HCT116 (cell line): Measurements from ENCODE around the gene PKP3. TPM values are rescaled to one million over a fixed set of nuclear protein-coding genes. Genes with fewer than 3 reads are reported as not detected.

Experiments used
- ATAC-seq: fragments of 200-7000 bp; cut with Tn5 transposase; 2 replicates; pipeline ENCODE4 v1.9.1; 2020; ENCODE audit warnings: mild to moderate bottlenecking, moderate library complexity
- BruUV-seq: library from RNA; stranded (reverse); fragments of 400-500 nt; replicated peaks from 2 replicates; lab custom pipeline; 2021; lab: Mats Ljungman, UMichigan
- CTCF ChIA-PET: fragments of 300-600 bp; sonication (Branson Sonifier 250); formaldehyde crosslinking; loops from one replicate; lab custom pipeline; 2021; ENCODE audit warnings: antibody characterized with exemption; lab: Charles Lee
- POLR2A ChIA-PET: fragments of 300-600, 350-600 bp; sonication (Branson Sonifier 250); formaldehyde crosslinking; loops from one replicate; lab custom pipeline; 2021; ENCODE audit warnings: antibody characterized with exemption; lab: Charles Lee
- RAD21 ChIA-PET, 2 experiments: fragments of 300-600 bp; sonication (Branson Sonifier 250); formaldehyde crosslinking; loops; one replicate each; lab custom pipeline; 2023; ENCODE audit warnings: low total read pairs in 2 of 2; ENCODE audit not compliant: uncharacterized antibody in 2 of 2, unreplicated experiment in 2 of 2, low non-redundant PET in 1 of 2; lab: Charles Lee
- DNase-seq: peaks from one replicate; pipeline ENCODE4 v3.0.0-alpha.2; 2010; ENCODE audit warnings: low read depth, low spot score
- H2AFZ ChIP-seq: fragments of 200-600 bp; shearing (Covaris generic), sonication (generic); 2 replicates; pipeline ENCODE4 v1.6.1; 2017; ENCODE audit warnings: low read depth, mixed run types, mixed read lengths, antibody characterized with exemption, low read length; ENCODE audit not compliant: poor library complexity, severe bottlenecking
- H3K27ac ChIP-seq: 2 replicates; pipeline ENCODE4 v1.5.1; 2012; ENCODE audit warnings: low read depth, low read length
- H3K27me3 ChIP-seq: fragments of 200-600 bp; sonication (generic); 2 replicates; pipeline ENCODE4 v1.6.1; 2016; ENCODE audit warnings: mixed run types, low read length, mixed read lengths; ENCODE audit not compliant: insufficient read depth
- H3K36me3 ChIP-seq, 2 experiments: fragments of 200-500 bp in 1 of 2; fragments of 200-600 bp in 1 of 2; sonication (Bioruptor generic) in 1 of 2; sonication (generic) in 1 of 2; 2 replicates each; pipeline versions ENCODE4 v1.5.1 to v1.6.1; 2014 to 2016; ENCODE audit warnings: low read length in 2 of 2, inconsistent platforms in 1 of 2, mixed read lengths in 1 of 2, mixed run types in 1 of 2; ENCODE audit not compliant: insufficient read depth in 2 of 2, control insufficient read depth in 1 of 2
- H3K4me1 ChIP-seq, 2 experiments: fragments of 200-600 bp in 1 of 2; sonication (generic) in 1 of 2; 2 replicates each; pipeline versions ENCODE4 v1.5.1 to v1.6.1; 2012 to 2017; ENCODE audit warnings: low read length in 2 of 2, inconsistent platforms in 1 of 2, mild to moderate bottlenecking in 1 of 2, mixed read lengths in 1 of 2, mixed run types in 1 of 2, moderate library complexity in 1 of 2; ENCODE audit not compliant: insufficient read depth in 2 of 2, control insufficient read depth in 1 of 2
- H3K4me2 ChIP-seq: fragments of 200-600 bp; sonication (generic); 2 replicates; pipeline ENCODE4 v1.6.1; 2017; ENCODE audit warnings: mixed run types, low read length, mixed read lengths
- H3K4me3 ChIP-seq, 2 experiments: fragments of 200-600 bp in 1 of 2; sonication (generic) in 1 of 2; replicated peaks in 1 of 2; 2 replicates each; pipeline ENCODE4 v1.5.1; 2011 to 2016; ENCODE audit warnings: low read length in 2 of 2, control low read depth in 1 of 2, low read depth in 1 of 2, mild to moderate bottlenecking in 1 of 2, mixed read lengths in 1 of 2, mixed run types in 1 of 2
- H3K79me2 ChIP-seq: fragments of 200-600 bp; sonication (generic); 2 replicates; pipeline ENCODE4 v1.6.1; 2017; ENCODE audit warnings: mild to moderate bottlenecking, mixed run types, low read length, moderate library complexity, mixed read lengths; ENCODE audit not compliant: insufficient read depth
- H3K9ac ChIP-seq: fragments of 200-600 bp; sonication (generic); 2 replicates; pipeline ENCODE4 v1.6.1; 2016; ENCODE audit warnings: low read length, mixed read lengths
- H3K9me2 ChIP-seq: fragments of 200-600 bp; sonication (generic), shearing (Covaris generic); 2 replicates; pipeline ENCODE4 v1.6.1; 2017; ENCODE audit warnings: mixed run types, mild to moderate bottlenecking, moderate library complexity; ENCODE audit not compliant: insufficient read depth
- H3K9me3 ChIP-seq, 2 experiments: fragments of 200-500 bp in 1 of 2; fragments of 200-600 bp in 1 of 2; sonication (Bioruptor generic) in 1 of 2; sonication (generic) in 1 of 2; 2 replicates each; pipeline ENCODE4 v1.6.1; 2014 to 2017; ENCODE audit warnings: low read length in 2 of 2, mixed read lengths in 2 of 2, inconsistent platforms in 1 of 2, low read depth in 1 of 2, mild to moderate bottlenecking in 1 of 2, mixed run types in 1 of 2, moderate library complexity in 1 of 2; ENCODE audit not compliant: control insufficient read depth in 1 of 2, insufficient read depth in 1 of 2
- H4K20me1 ChIP-seq: fragments of 200-600 bp; sonication (generic), shearing (Covaris generic); 2 replicates; pipeline ENCODE4 v1.6.1; 2017; ENCODE audit warnings: mixed run types, mild to moderate bottlenecking, moderate library complexity; ENCODE audit not compliant: insufficient read depth
- CBX3 ChIP-seq: IDR thresholded peaks from 2 replicates; pipeline ENCODE4 v1.6.1; 2012; ENCODE audit warnings: low read depth
- CTCF ChIP-seq, 3 experiments: fragments of 200-600 bp in 1 of 3; sonication (generic) in 1 of 3; IDR thresholded peaks in 2 of 3; conservative IDR thresholded peaks in 1 of 3; 2 replicates each; pipeline ENCODE4 v1.5.1; 2012 to 2017; ENCODE audit warnings: low read depth in 2 of 3, low read length in 2 of 3, antibody characterized with exemption in 1 of 3, borderline replicate concordance in 1 of 3, control low read depth in 1 of 3, mild to moderate bottlenecking in 1 of 3, mixed read lengths in 1 of 3, mixed run types in 1 of 3, moderate library complexity in 1 of 3; ENCODE audit not compliant: insufficient read depth in 1 of 3
- JUND ChIP-seq: IDR thresholded peaks from 2 replicates; pipeline ENCODE4 v1.6.1; 2012
- REST ChIP-seq: IDR thresholded peaks from 2 replicates; pipeline ENCODE4 v1.6.1; 2012; ENCODE audit warnings: low read depth
- intact Hi-C: fragments of 100-400 bp; cut with micrococcal nuclease; formaldehyde crosslinking; loops from 2 replicates; pipeline ENCODE4 v1.10.0; 2022
- total RNA-seq: library from RNA; stranded (reverse); gene quantifications from one replicate; pipeline ENCODE4 v1.2.1, GENCODE V29; 2021; ENCODE audit not compliant: unreplicated experiment
- TF ChIP-seq, protein P1 (sequence below): IDR thresholded peaks from 2 replicates; pipeline ENCODE4 v1.6.1; 2012
- TF ChIP-seq, protein P2 (sequence below): IDR thresholded peaks from 2 replicates; pipeline ENCODE4 v1.6.1; 2012

The PKP3 gene
- total RNA-seq, 1 experiment from 2014 or later: 157 TPM

DNA sequence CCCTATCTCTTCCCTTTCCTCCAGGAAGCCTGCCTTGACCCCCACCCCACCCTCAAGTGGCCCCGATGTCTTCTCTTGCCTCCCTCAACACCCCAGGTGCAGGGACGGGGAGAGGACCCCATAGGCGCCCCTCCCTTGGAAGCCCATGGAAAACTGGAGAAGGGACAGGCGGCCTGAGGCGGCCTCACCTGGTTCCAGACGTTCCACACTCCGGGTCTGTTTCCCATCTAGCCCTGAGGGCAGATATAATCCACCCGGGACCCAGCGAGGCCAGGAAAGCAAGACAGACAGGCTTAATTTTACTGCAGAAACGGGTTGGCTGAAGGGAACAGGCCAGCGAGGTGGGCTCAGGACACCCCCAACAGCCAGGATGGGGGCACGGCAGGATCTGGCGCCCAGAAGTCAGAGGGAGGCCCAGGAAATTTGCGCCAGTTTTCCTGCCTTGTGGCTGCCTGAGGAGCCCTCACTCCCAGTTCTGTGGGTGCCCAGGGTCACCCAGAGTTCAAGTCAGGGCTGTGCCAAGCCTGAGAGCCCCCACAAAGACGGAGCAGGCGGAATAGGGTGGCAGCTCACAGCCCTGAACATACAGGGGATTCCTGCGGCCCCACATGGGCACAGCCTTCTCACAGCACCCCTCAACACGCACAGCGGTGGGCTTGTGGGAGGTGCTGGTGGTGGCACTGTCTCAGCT is 23.8 kb downstream of the PKP3 start:
- Histone ChIP-seq H3K4me2 (peak overlapping the region; percentile 93), H3K27me3 (no peaks in the 10 kb centered on the region), H3K36me3 (no peaks in the 10 kb centered on the region), H3K79me2 (no peaks in the 10 kb centered on the region; the same call in 1 of the 2 replicates), H3K9me3 (no peaks in the 10 kb centered on the region), H3K4me3 (peak overlapping the region; percentile 66 to 71), H2AFZ (no peak overlapping the region), H4K20me1 (no peaks in the 10 kb centered on the region), H3K9me2 (no peaks in the 10 kb centered on the region), H3K4me1 (peaks cover 19 to 33% of the 10 kb centered on the region in 2 experiments), H3K9ac (peak overlapping the region; percentile 70), H3K27ac (peak overlapping the region; percentile 81)
- ChIA-PET CTCF (interaction anchor here (1.6 kb wide), 1 partner anchor 31 kb away, joined by 11 read pairs; no protein-coding TSS in a partner anchor), POLR2A (interaction anchor here (0.8 to 1.9 kb wide), 3 partner anchors 11 to 30 kb away, joined by 3 to 11 read pairs (median 5); no protein-coding TSS in a partner anchor), RAD21 (no interaction called here)
- BruUV-seq: no TSS peak
- ATAC-seq (peak; percentile 1; the same call in 1 of the 2 replicates), DNase-seq (no peak)
- intact Hi-C loops: no loop called here
- TF ChIP-seq CBX3 (no peak), CTCF (IDR thresholded peaks at IDR 0.05 in 2 of 3, conservative IDR thresholded peaks at IDR 0.05 in 1 of 3; ENCODE audit: borderline replicate concordance in 1 of 3, insufficient read depth in 1 of 3, low read depth in 2 of 3, low read length in 2 of 3) (no peak), REST (no peak), JUND (no peak)
- TF ChIP-seq, protein P1, sequence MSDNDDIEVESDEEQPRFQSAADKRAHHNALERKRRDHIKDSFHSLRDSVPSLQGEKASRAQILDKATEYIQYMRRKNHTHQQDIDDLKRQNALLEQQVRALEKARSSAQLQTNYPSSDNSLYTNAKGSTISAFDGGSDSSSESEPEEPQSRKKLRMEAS: no peak
- TF ChIP-seq, protein P2, sequence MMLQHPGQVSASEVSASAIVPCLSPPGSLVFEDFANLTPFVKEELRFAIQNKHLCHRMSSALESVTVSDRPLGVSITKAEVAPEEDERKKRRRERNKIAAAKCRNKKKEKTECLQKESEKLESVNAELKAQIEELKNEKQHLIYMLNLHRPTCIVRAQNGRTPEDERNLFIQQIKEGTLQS: no peak
